HEK293 (cell line): ENCODE data around the gene QDPR.

Experiments used
- CTCF ChIA-PET: fragments of 350-600 bp; formaldehyde crosslinking; extraction: SDS; loops from one replicate; lab custom pipeline; 2021; ENCODE audit warnings: antibody characterized with exemption; lab: Yijun Ruan, JAX
- POLR2A ChIA-PET: fragments of 300-600 bp; formaldehyde crosslinking; extraction: SDS; loops from one replicate; lab custom pipeline; 2020; ENCODE audit warnings: antibody characterized with exemption, inconsistent platforms; lab: Yijun Ruan, JAX
- H3K27ac ChIP-seq: fragments of 200-500 bp; sonication (Bioruptor generic); 2 replicates; pipeline ENCODE4 v1.5.1; 2014; ENCODE audit warnings: low read depth, low read length, control low read depth, inconsistent platforms; ENCODE audit errors: extremely low read depth
- H3K36me3 ChIP-seq, 2 experiments: fragments of 200-500 bp in 1 of 2; sonication (Bioruptor generic) in 1 of 2; 1 replicate in 1 of 2; 2 replicates in 1 of 2; pipeline ENCODE4 v1.5.1; 2014 to 2017; ENCODE audit warnings: inconsistent platforms in 2 of 2, low read length in 2 of 2; ENCODE audit not compliant: control insufficient read depth in 2 of 2, insufficient read depth in 1 of 2
- H3K4me1 ChIP-seq: fragments of 200-500 bp; sonication (Bioruptor generic); 2 replicates; pipeline ENCODE4 v1.5.1; 2014; ENCODE audit warnings: mild to moderate bottlenecking, low read length, inconsistent platforms; ENCODE audit not compliant: control insufficient read depth, insufficient read depth
- H3K4me3 ChIP-seq: 2 replicates; pipeline ENCODE4 v1.5.1; 2011; ENCODE audit warnings: low read depth, mild to moderate bottlenecking, control low read depth, low read length, moderate library complexity
- H3K9me3 ChIP-seq: fragments of 200-500 bp; sonication (Bioruptor generic); 2 replicates; pipeline ENCODE4 v1.5.1; 2014; ENCODE audit warnings: low read depth, low read length, inconsistent platforms; ENCODE audit not compliant: control insufficient read depth, insufficient read depth
- KLF7 ChIP-seq: fragments of 450-650 bp; formaldehyde crosslinking; IDR thresholded peaks from 2 replicates; pipeline ENCODE4 v1.5.1; 2016; ENCODE audit warnings: missing biosample characterization, missing genetic modification characterization, borderline replicate concordance
- RBAK ChIP-seq: fragments of 450-650 bp; formaldehyde crosslinking; IDR thresholded peaks from 2 replicates; pipeline ENCODE4 v1.5.1; 2016; ENCODE audit warnings: missing biosample characterization, missing genetic modification characterization
- SCRT2 ChIP-seq: fragments of 450-650 bp; formaldehyde crosslinking; IDR thresholded peaks from 2 replicates; pipeline ENCODE4 v1.5.1; 2016; ENCODE audit warnings: missing biosample characterization, missing genetic modification characterization
- SETDB1 ChIP-seq: IDR thresholded peaks from one replicate; pipeline ENCODE4 v1.6.1; 2017; ENCODE audit warnings: mild to moderate bottlenecking, low read length, moderate library complexity, mixed read lengths; ENCODE audit not compliant: insufficient read length
- SP7 ChIP-seq: fragments of 450-650 bp; formaldehyde crosslinking; IDR thresholded peaks from 2 replicates; pipeline ENCODE4 v1.5.1; 2016; ENCODE audit warnings: missing biosample characterization, missing genetic modification characterization
- ZBTB7A ChIP-seq: fragments of 450-650 bp; formaldehyde crosslinking; IDR thresholded peaks from 2 replicates; pipeline ENCODE4 v1.5.1; 2016; ENCODE audit warnings: low read depth, missing biosample characterization, missing genetic modification characterization
- ZFP69B ChIP-seq: fragments of 450-650 bp; formaldehyde crosslinking; IDR thresholded peaks from 2 replicates; pipeline ENCODE4 v1.5.1; 2016; ENCODE audit warnings: missing biosample characterization, missing genetic modification characterization
- ZIC2 ChIP-seq: fragments of 450-650 bp; formaldehyde crosslinking; IDR thresholded peaks from 2 replicates; pipeline ENCODE4 v1.5.1; 2016; ENCODE audit warnings: missing biosample characterization, missing genetic modification characterization
- ZNF10 ChIP-seq: fragments of 450-650 bp; formaldehyde crosslinking; IDR thresholded peaks from 2 replicates; pipeline ENCODE4 v1.5.1; 2017; ENCODE audit warnings: missing biosample characterization, missing genetic modification characterization
- ZNF112 ChIP-seq: fragments of 450-650 bp; formaldehyde crosslinking; IDR thresholded peaks from 2 replicates; pipeline ENCODE4 v1.5.0; 2017; ENCODE audit warnings: missing biosample characterization, missing genetic modification characterization
- ZNF133 ChIP-seq: fragments of 450-650 bp; formaldehyde crosslinking; IDR thresholded peaks from 2 replicates; pipeline ENCODE4 v1.5.1; 2016; ENCODE audit warnings: missing biosample characterization, missing genetic modification characterization
- ZNF184 ChIP-seq: fragments of 450-650 bp; IDR thresholded peaks from 2 replicates; pipeline ENCODE4 v1.5.1; 2018; ENCODE audit warnings: missing biosample characterization, mild to moderate bottlenecking, missing genetic modification characterization
- ZNF211 ChIP-seq: fragments of 450-650 bp; formaldehyde crosslinking; IDR thresholded peaks from 2 replicates; pipeline ENCODE4 v1.5.1; 2016; ENCODE audit warnings: low read depth, missing biosample characterization, missing genetic modification characterization
- ZNF214 ChIP-seq: fragments of 450-650 bp; formaldehyde crosslinking; IDR thresholded peaks from 2 replicates; pipeline ENCODE4 v1.5.1; 2017; ENCODE audit warnings: missing biosample characterization, mild to moderate bottlenecking, missing genetic modification characterization, borderline replicate concordance
- ZNF23 ChIP-seq: fragments of 450-650 bp; formaldehyde crosslinking; IDR thresholded peaks from 2 replicates; pipeline ENCODE4 v1.5.1; 2016; ENCODE audit warnings: missing biosample characterization, missing genetic modification characterization, borderline replicate concordance
- ZNF248 ChIP-seq: fragments of 450-650 bp; formaldehyde crosslinking; IDR thresholded peaks from 2 replicates; pipeline ENCODE4 v1.5.1; 2017; ENCODE audit warnings: missing biosample characterization, missing genetic modification characterization
- ZNF274 ChIP-seq, 2 experiments: fragments of 200-500 bp in 1 of 2; fragments of 450-650 bp in 1 of 2; sonication (Bioruptor generic) in 1 of 2; formaldehyde crosslinking in 1 of 2; IDR thresholded peaks; 2 replicates each; pipeline versions ENCODE4 v1.5.1 to v1.6.1; 2014 to 2016; ENCODE audit warnings: borderline replicate concordance in 1 of 2, inconsistent platforms in 1 of 2, low read length in 1 of 2, missing biosample characterization in 1 of 2, missing genetic modification characterization in 1 of 2
- ZNF280C ChIP-seq: fragments of 450-650 bp; formaldehyde crosslinking; IDR thresholded peaks from 2 replicates; pipeline ENCODE4 v1.5.1; 2016; ENCODE audit warnings: missing biosample characterization, missing genetic modification characterization
- ZNF341 ChIP-seq: fragments of 450-650 bp; formaldehyde crosslinking; IDR thresholded peaks from 2 replicates; pipeline ENCODE4; 2016; ENCODE audit warnings: low read depth, missing biosample characterization, missing genetic modification characterization
- ZNF350 ChIP-seq: fragments of 450-650 bp; formaldehyde crosslinking; IDR thresholded peaks from 2 replicates; pipeline ENCODE4 v1.5.0; 2017; ENCODE audit warnings: missing biosample characterization, mild to moderate bottlenecking, missing genetic modification characterization
- ZNF366 ChIP-seq: fragments of 450-650 bp; formaldehyde crosslinking; conservative IDR thresholded peaks from 2 replicates; pipeline ENCODE4 v1.5.1; 2016; ENCODE audit warnings: missing biosample characterization, missing genetic modification characterization
- ZNF394 ChIP-seq: fragments of 450-650 bp; formaldehyde crosslinking; IDR thresholded peaks from 2 replicates; pipeline ENCODE4 v1.5.1; 2016; ENCODE audit warnings: missing biosample characterization, missing genetic modification characterization, mild to moderate bottlenecking, moderate library complexity, borderline replicate concordance
- ZNF529 ChIP-seq: fragments of 450-650 bp; formaldehyde crosslinking; IDR thresholded peaks from 2 replicates; pipeline ENCODE4 v1.5.1; 2017; ENCODE audit warnings: missing genetic modification characterization, missing biosample characterization; ENCODE audit not compliant: insufficient replicate concordance
- ZNF561 ChIP-seq: fragments of 450-650 bp; IDR thresholded peaks from 2 replicates; pipeline ENCODE4 v1.5.1; 2018; ENCODE audit warnings: missing biosample characterization, missing genetic modification characterization, borderline replicate concordance
- ZNF596 ChIP-seq: fragments of 450-650 bp; IDR thresholded peaks from 2 replicates; pipeline ENCODE4 v1.5.0; 2018; ENCODE audit warnings: missing biosample characterization, mild to moderate bottlenecking, missing genetic modification characterization, moderate library complexity
- ZNF600 ChIP-seq: fragments of 450-650 bp; formaldehyde crosslinking; IDR thresholded peaks from 2 replicates; pipeline ENCODE4 v1.5.1; 2016; ENCODE audit warnings: missing biosample characterization, missing genetic modification characterization
- ZNF654 ChIP-seq: fragments of 450-650 bp; formaldehyde crosslinking; IDR thresholded peaks from 2 replicates; pipeline ENCODE4 v1.5.1; 2016; ENCODE audit warnings: low read depth, missing biosample characterization, missing genetic modification characterization
- ZNF677 ChIP-seq: fragments of 450-650 bp; IDR thresholded peaks from 2 replicates; pipeline ENCODE4 v1.5.0; 2018; ENCODE audit warnings: missing biosample characterization, mild to moderate bottlenecking, missing genetic modification characterization, moderate library complexity
- ZNF701 ChIP-seq: fragments of 450-650 bp; formaldehyde crosslinking; IDR thresholded peaks from 2 replicates; pipeline ENCODE4 v1.5.1; 2016; ENCODE audit warnings: missing biosample characterization, missing genetic modification characterization
- ZNF747 ChIP-seq: fragments of 450-650 bp; formaldehyde crosslinking; IDR thresholded peaks from 2 replicates; pipeline ENCODE4 v1.5.1; 2016; ENCODE audit warnings: missing biosample characterization, missing genetic modification characterization
- TF ChIP-seq, protein P1 (sequence below): fragments of 450-650 bp; formaldehyde crosslinking; IDR thresholded peaks from 2 replicates; pipeline ENCODE4 v1.5.1; 2016; ENCODE audit warnings: missing biosample characterization, missing genetic modification characterization
- TF ChIP-seq, protein P2 (sequence below): fragments of 450-650 bp; formaldehyde crosslinking; optimal IDR thresholded peaks from 2 replicates; pipeline ENCODE3; 2016; ENCODE audit warnings: missing biosample characterization, mild to moderate bottlenecking, missing genetic modification characterization

The QDPR gene

GRCh38 chr4:17482716-17483115 is 29.2 kb downstream of the QDPR start (continued):
- no peak for TF ChIP-seq ZNF596 (tag by site-specific recombination)
- no peak for TF ChIP-seq ZNF701
- TF ChIP-seq ZNF747, result no peak
- TF ChIP-seq SETDB1, result no peak
- TF ChIP-seq ZNF600 (tag by site-specific recombination), result no peak
- no peak for TF ChIP-seq ZNF23 (tag by site-specific recombination)
- no peak for TF ChIP-seq ZNF211 (tag by site-specific recombination)
- no peak for TF ChIP-seq ZNF214 (tag by site-specific recombination)
- TF ChIP-seq ZNF280C (tag by site-specific recombination), result no peak
- TF ChIP-seq ZIC2 (tag by site-specific recombination), result no peak
- no peak for TF ChIP-seq ZBTB7A
- TF ChIP-seq ZNF274 (IDR thresholded peaks at IDR 0.05; ENCODE audit: low read length), result no peak
- no peak for TF ChIP-seq ZNF274 (tag by site-specific recombination; IDR thresholded peaks at IDR 0.05; ENCODE audit: borderline replicate concordance)

DNA sequence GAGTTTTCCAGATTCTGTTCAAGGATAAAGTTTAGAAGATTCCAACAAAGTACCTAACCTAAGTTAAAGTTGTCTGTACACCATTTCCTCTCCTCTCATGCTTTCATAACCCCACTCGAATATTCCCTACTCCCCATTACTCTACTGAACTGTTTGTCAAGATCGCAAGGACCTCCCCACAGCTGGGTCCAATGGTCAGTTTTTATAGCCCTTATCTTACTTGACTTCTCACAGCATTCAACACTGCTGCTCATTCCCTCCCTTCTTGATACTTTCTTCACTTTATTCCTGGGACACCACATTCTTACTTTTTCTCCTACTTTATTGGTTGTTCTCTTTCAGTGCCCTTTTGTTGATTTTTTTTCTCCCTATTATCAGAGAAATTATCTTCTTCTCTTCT is 30.9 kb downstream of the QDPR start:
- ChIA-PET CTCF (no interaction called here), POLR2A (no interaction called here)
- TF ChIP-seq ZNF184 (tag by site-specific recombination), result no peak
- TF ChIP-seq ZNF654, result no peak
- TF ChIP-seq ZNF561 (tag by site-specific recombination), result no peak
- TF ChIP-seq ZNF10 (tag by site-specific recombination), result no peak
- no peak for TF ChIP-seq ZFP69B (tag by site-specific recombination)
- no peak for TF ChIP-seq ZNF596 (tag by site-specific recombination)
- TF ChIP-seq, protein P1, sequence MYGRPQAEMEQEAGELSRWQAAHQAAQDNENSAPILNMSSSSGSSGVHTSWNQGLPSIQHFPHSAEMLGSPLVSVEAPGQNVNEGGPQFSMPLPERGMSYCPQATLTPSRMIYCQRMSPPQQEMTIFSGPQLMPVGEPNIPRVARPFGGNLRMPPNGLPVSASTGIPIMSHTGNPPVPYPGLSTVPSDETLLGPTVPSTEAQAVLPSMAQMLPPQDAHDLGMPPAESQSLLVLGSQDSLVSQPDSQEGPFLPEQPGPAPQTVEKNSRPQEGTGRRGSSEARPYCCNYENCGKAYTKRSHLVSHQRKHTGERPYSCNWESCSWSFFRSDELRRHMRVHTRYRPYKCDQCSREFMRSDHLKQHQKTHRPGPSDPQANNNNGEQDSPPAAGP (tag by site-specific recombination), result no peak
- no peak for TF ChIP-seq ZNF112 (tag by site-specific recombination)
- Histone ChIP-seq H3K27ac (no peak overlapping the region), H3K4me3 (no peak overlapping the region), H3K9me3 (no peaks in the 10 kb centered on the region), H3K4me1 (no peaks in the 10 kb centered on the region), H3K36me3 (no peaks in the 10 kb centered on the region)

GRCh38 chr4:17480210-17480927 is 31.5 kb downstream of the QDPR start:
- Histone ChIP-seq H3K36me3 (no peaks in the 10 kb centered on the region), H3K9me3 (no peaks in the 10 kb centered on the region), H3K27ac (no peak overlapping the region), H3K4me3 (no peak overlapping the region), H3K4me1 (no peaks in the 10 kb centered on the region)
- POLR2A ChIA-PET, result no interaction called here
- CTCF ChIA-PET, result no interaction called here
- TF ChIP-seq ZNF366 (no peak), RBAK (tag by site-specific recombination) (no peak), KLF7 (no peak), SCRT2 (tag by site-specific recombination) (no peak), ZNF677 (no peak), ZNF600 (tag by site-specific recombination) (no peak), ZNF701 (no peak), ZNF248 (tag by site-specific recombination) (no peak), ZNF133 (tag by site-specific recombination) (no peak), ZNF529 (tag by site-specific recombination) (no peak), ZNF350 (tag by site-specific recombination) (no peak), ZNF341 (tag by site-specific recombination) (no peak), ZNF394 (tag by site-specific recombination) (no peak), SP7 (tag by site-specific recombination) (no peak)
- TF ChIP-seq, protein P2, sequence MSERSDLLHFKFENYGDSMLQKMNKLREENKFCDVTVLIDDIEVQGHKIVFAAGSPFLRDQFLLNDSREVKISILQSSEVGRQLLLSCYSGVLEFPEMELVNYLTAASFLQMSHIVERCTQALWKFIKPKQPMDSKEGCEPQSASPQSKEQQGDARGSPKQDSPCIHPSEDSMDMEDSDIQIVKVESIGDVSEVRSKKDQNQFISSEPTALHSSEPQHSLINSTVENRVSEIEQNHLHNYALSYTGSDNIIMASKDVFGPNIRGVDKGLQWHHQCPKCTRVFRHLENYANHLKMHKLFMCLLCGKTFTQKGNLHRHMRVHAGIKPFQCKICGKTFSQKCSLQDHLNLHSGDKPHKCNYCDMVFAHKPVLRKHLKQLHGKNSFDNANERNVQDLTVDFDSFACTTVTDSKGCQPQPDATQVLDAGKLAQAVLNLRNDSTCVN (tag by site-specific recombination), result no peak
